HEK293 (cell line): ENCODE data around the gene CKS2.

ENCODE experiments used
- SP2 ChIP-seq: fragments of 450-650 bp; formaldehyde crosslinking; IDR thresholded peaks from 2 replicates; pipeline ENCODE4 v1.5.1; 2016; ENCODE audit warnings: missing biosample characterization, missing genetic modification characterization
- YY1 ChIP-seq: fragments of 450-650 bp; formaldehyde crosslinking; IDR thresholded peaks from 2 replicates; pipeline ENCODE4 v1.5.1; 2018; ENCODE audit warnings: missing biosample characterization, missing genetic modification characterization
- ZBTB1 ChIP-seq: fragments of 450-650 bp; formaldehyde crosslinking; IDR thresholded peaks from 2 replicates; pipeline ENCODE4 v1.5.1; 2016; ENCODE audit warnings: missing biosample characterization, missing genetic modification characterization
- ZBTB8A ChIP-seq: fragments of 450-650 bp; formaldehyde crosslinking; IDR thresholded peaks from 2 replicates; pipeline ENCODE4 v1.5.1; 2016; ENCODE audit warnings: missing biosample characterization, missing genetic modification characterization
- ZNF10 ChIP-seq: fragments of 450-650 bp; formaldehyde crosslinking; IDR thresholded peaks from 2 replicates; pipeline ENCODE4 v1.5.1; 2017; ENCODE audit warnings: missing biosample characterization, missing genetic modification characterization
- ZNF24 ChIP-seq: fragments of 450-650 bp; formaldehyde crosslinking; IDR thresholded peaks from 2 replicates; pipeline ENCODE4 v1.5.1; 2016; ENCODE audit warnings: missing biosample characterization, missing genetic modification characterization
- ZNF416 ChIP-seq: fragments of 450-650 bp; formaldehyde crosslinking; IDR thresholded peaks from 2 replicates; pipeline ENCODE4 v1.5.1; 2016; ENCODE audit warnings: missing biosample characterization, missing genetic modification characterization
- ZNF530 ChIP-seq: fragments of 450-650 bp; formaldehyde crosslinking; IDR thresholded peaks from 2 replicates; pipeline ENCODE4 v1.5.1; 2016; ENCODE audit warnings: low read depth, missing biosample characterization, missing genetic modification characterization
- ZNF555 ChIP-seq: fragments of 450-650 bp; formaldehyde crosslinking; conservative IDR thresholded peaks from 2 replicates; pipeline ENCODE4 v1.5.1; 2017; ENCODE audit warnings: missing biosample characterization, mild to moderate bottlenecking, missing genetic modification characterization, inconsistent platforms
- ZNF660 ChIP-seq: fragments of 450-650 bp; IDR thresholded peaks from 2 replicates; pipeline ENCODE4 v1.5.1; 2018; ENCODE audit warnings: missing biosample characterization, mild to moderate bottlenecking, missing genetic modification characterization
- ZNF76 ChIP-seq: fragments of 450-650 bp; formaldehyde crosslinking; IDR thresholded peaks from 2 replicates; pipeline ENCODE4; 2016; ENCODE audit warnings: low read depth, missing biosample characterization, missing genetic modification characterization, borderline replicate concordance
- TF ChIP-seq, protein P1 (sequence below): fragments of 450-650 bp; formaldehyde crosslinking; IDR thresholded peaks from 2 replicates; pipeline ENCODE4 v1.5.1; 2016; ENCODE audit warnings: missing biosample characterization, missing genetic modification characterization
- TF ChIP-seq, protein P2 (sequence below): fragments of 450-650 bp; formaldehyde crosslinking; IDR thresholded peaks from 2 replicates; pipeline ENCODE4 v1.5.1; 2016; ENCODE audit warnings: missing biosample characterization, missing genetic modification characterization
- TF ChIP-seq, protein P3 (sequence below): fragments of 450-650 bp; formaldehyde crosslinking; IDR thresholded peaks from 2 replicates; pipeline ENCODE4 v1.5.1; 2016; ENCODE audit warnings: missing biosample characterization, missing genetic modification characterization

GRCh38 chr9:89347651-89348050 is 36.7 kb downstream of the CKS2 start:
- TF ChIP-seq ZNF530 (tag by site-specific recombination) (no peak), ZNF416 (tag by site-specific recombination) (no peak), ZNF660 (no peak), ZNF555 (tag by site-specific recombination) (no peak), YY1 (tag by site-specific recombination) (no peak), ZNF24 (tag by site-specific recombination) (no peak), ZBTB1 (tag by site-specific recombination) (no peak), ZNF10 (tag by site-specific recombination) (no peak), ZBTB8A (tag by site-specific recombination) (no peak), ZNF76 (no peak), SP2 (tag by site-specific recombination) (no peak)
- TF ChIP-seq, protein P1, sequence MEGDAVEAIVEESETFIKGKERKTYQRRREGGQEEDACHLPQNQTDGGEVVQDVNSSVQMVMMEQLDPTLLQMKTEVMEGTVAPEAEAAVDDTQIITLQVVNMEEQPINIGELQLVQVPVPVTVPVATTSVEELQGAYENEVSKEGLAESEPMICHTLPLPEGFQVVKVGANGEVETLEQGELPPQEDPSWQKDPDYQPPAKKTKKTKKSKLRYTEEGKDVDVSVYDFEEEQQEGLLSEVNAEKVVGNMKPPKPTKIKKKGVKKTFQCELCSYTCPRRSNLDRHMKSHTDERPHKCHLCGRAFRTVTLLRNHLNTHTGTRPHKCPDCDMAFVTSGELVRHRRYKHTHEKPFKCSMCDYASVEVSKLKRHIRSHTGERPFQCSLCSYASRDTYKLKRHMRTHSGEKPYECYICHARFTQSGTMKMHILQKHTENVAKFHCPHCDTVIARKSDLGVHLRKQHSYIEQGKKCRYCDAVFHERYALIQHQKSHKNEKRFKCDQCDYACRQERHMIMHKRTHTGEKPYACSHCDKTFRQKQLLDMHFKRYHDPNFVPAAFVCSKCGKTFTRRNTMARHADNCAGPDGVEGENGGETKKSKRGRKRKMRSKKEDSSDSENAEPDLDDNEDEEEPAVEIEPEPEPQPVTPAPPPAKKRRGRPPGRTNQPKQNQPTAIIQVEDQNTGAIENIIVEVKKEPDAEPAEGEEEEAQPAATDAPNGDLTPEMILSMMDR (tag by site-specific recombination) = no peak
- TF ChIP-seq, protein P2, sequence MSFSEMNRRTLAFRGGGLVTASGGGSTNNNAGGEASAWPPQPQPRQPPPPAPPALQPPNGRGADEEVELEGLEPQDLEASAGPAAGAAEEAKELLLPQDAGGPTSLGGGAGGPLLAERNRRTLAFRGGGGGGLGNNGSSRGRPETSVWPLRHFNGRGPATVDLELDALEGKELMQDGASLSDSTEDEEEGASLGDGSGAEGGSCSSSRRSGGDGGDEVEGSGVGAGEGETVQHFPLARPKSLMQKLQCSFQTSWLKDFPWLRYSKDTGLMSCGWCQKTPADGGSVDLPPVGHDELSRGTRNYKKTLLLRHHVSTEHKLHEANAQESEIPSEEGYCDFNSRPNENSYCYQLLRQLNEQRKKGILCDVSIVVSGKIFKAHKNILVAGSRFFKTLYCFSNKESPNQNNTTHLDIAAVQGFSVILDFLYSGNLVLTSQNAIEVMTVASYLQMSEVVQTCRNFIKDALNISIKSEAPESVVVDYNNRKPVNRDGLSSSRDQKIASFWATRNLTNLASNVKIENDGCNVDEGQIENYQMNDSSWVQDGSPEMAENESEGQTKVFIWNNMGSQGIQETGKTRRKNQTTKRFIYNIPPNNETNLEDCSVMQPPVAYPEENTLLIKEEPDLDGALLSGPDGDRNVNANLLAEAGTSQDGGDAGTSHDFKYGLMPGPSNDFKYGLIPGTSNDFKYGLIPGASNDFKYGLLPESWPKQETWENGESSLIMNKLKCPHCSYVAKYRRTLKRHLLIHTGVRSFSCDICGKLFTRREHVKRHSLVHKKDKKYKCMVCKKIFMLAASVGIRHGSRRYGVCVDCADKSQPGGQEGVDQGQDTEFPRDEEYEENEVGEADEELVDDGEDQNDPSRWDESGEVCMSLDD = no peak
- TF ChIP-seq, protein P3, sequence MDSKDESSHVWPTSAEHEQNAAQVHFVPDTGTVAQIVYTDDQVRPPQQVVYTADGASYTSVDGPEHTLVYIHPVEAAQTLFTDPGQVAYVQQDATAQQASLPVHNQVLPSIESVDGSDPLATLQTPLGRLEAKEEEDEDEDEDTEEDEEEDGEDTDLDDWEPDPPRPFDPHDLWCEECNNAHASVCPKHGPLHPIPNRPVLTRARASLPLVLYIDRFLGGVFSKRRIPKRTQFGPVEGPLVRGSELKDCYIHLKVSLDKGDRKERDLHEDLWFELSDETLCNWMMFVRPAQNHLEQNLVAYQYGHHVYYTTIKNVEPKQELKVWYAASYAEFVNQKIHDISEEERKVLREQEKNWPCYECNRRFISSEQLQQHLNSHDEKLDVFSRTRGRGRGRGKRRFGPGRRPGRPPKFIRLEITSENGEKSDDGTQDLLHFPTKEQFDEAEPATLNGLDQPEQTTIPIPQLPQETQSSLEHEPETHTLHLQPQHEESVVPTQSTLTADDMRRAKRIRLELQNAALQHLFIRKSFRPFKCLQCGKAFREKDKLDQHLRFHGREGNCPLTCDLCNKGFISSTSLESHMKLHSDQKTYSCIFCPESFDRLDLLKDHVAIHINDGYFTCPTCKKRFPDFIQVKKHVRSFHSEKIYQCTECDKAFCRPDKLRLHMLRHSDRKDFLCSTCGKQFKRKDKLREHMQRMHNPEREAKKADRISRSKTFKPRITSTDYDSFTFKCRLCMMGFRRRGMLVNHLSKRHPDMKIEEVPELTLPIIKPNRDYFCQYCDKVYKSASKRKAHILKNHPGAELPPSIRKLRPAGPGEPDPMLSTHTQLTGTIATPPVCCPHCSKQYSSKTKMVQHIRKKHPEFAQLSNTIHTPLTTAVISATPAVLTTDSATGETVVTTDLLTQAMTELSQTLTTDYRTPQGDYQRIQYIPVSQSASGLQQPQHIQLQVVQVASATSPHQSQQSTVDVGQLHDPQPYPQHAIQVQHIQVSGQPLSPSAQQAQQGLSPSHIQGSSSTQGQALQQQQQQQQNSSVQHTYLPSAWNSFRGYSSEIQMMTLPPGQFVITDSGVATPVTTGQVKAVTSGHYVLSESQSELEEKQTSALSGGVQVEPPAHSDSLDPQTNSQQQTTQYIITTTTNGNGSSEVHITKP (tag by site-specific recombination) = no peak
